Iris pigment epithelial cell (primary cell): Measurements from ENCODE around the gene PADI2.
"Not testable (repeated sequence)": the region's sequence is repeated elsewhere in the genome, so short reads cannot be mapped to it uniquely, and the experiment has no call there.

Experiments used
- DNase-seq: peaks from one replicate; pipeline ENCODE4 v3.0.0-alpha.2; 2011; ENCODE audit warnings: low read depth

PADI2 gene

DNA sequence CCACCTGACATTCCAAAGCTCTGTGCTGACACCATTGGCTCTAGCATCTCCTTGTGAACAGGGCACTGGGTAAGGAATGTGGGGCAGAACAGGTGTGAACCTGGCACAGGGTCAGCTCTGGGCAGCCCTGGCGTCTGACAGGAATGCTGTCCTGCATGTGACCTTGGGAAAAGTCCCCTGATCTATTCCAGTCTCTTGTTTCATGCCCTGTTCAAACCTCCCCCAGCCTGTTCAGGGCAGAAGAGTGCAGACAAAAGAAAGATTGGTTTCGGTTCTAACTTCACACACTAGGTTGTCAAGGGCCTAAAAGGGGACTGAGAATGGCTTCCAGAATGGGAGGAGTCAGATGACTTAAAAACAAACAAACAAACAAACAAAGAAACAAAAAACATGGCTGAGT lies 37.8 kb downstream of the PADI2 start:
- DNase-seq = no peak

- no peak for DNase-seq
These were observed 38.4 kb downstream of the PADI2 start for GRCh38 chr1:17080880-17081279.

DNA sequence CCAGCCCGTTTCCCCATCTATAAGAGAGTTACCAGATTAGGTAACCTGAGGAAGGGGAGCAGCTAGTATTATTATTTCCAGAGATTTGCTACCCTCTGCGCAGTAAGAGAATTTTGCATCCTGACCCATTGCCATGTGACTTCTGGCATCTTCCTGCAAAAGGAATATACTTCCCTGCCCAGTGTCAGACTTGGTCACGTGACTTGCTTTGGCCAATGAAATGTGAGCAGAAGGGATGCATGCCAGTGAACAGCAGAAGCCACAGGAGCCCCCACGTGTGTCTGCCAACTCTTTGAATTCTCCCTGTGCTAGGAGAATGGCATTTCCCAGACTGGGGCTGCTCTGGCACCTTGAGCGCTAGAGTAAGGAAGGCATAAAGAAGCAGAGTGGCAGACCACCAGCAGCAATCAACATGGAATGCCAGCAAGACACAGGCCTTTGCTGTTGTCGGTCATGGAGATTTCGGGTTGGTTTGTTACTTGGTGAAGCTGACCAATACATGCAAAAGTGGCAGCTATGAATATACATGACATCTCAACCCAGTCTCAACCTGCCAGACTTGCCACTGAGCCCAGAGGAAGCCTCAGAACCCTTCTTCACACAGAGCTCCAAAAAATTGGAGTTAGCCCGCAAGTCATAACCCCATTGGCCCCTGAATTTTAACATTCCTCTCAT lies 39.0 kb downstream of the PADI2 start:
- no peak for DNase-seq

- no peak for DNase-seq
These were observed 40.0 kb downstream of the PADI2 start for GRCh38 chr1:17078991-17079868.

DNA sequence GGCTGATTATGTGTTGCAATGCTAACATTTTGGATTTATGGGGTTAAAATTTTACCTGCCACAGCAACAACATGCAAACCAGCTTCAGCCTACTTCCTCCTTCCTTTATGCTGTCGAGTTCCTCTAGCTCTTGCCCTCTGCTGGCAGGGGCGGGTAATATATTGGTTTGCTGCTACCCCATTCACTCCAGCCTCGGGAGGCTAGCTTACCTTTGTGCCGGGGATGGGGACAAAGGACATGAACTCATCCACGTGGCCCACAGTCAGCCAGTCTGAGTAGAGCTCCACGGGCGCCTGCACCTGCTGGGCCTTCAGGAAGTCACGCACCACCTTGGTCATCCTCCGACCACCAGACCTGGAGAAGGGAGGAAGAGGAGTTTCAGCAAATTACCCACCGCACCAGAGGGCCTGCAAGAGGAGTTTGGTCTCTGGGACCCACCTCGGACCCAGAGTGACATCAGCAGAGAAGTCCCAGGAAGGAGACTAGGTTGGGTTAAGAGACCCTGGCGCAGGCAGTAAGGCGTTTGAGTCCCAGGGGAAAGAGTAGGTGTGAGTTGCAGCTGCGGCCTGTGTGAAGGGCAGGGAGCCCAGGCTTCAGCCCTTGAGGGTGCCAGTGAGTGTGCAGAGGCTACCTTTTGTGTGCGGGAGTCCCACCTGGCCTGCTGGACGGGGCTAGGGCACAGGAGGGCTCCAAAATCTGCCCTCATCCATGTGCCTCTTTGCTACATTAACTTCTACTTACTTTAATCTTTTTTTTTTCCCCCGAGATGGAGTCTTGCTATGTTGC lies 43.6 kb downstream of the PADI2 start:
- no peak for DNase-seq

GRCh38 chr1:17071794-17072193 lies 47.5 kb downstream of the PADI2 start:
- no peak for DNase-seq

DNA sequence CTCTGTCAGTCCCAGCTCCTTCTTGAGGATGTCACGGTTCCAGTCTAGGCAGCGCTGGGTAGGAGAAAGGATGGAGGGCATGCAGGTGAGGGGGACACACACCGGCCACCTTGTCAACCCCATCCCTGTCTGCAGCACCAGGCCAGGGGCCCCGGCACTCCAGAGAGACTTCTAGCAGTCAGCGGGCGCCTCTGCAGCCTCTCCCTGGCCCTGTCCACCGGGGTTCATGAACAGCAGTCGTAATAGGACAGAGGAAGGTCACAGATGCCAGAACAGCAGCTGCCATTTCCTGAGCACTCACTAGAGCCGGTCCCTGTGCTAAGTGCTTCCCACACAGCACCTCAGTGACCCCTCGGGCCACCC lies 49.1 kb downstream of the PADI2 start:
- no peak for DNase-seq

GRCh38 chr1:17069452-17070162 lies 49.6 kb downstream of the PADI2 start:
- no peak for DNase-seq

- DNase-seq = no peak
These were observed 50.5 kb downstream of the PADI2 start for GRCh38 chr1:17068789-17069188.

DNA sequence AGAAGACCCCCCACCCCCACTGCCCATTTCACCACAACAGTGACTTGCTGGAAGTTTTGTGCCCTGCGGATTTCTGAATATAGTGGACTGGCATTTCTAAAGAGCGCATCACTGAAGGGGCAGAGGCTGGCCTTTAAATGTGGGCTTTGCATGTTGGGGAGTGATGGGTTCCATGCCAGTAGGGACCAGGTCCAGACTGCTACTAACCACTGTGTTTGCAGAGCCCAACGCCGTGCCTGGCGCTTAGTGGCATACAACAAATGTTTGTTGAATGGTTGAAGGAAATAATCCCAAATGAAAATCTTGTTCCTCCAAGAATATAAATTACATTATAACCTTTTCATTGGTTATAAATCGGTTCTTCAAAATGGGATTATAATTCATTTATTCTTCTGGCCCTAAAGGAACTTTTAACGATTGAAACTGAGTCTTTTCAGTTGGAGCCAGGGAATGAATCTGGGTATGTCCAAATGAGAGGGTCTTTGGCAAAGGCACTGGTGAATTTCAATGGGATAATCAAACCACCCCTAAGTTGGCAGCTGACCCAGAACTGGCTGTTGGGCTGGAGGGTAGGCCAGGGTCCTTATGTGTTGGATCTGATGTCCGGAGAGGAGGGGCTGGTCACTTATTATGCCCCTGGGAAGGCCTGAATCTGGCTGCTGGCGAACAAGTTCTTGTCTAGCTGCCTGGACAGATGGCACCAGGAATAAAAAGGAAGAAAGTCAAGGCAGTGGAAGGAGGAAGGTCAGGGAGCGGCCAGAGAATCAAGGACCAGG lies 51.6 kb downstream of the PADI2 start:
- DNase-seq = no peak

- no peak for DNase-seq
These were observed 52.2 kb downstream of the PADI2 start for GRCh38 chr1:17067069-17067426.

DNA sequence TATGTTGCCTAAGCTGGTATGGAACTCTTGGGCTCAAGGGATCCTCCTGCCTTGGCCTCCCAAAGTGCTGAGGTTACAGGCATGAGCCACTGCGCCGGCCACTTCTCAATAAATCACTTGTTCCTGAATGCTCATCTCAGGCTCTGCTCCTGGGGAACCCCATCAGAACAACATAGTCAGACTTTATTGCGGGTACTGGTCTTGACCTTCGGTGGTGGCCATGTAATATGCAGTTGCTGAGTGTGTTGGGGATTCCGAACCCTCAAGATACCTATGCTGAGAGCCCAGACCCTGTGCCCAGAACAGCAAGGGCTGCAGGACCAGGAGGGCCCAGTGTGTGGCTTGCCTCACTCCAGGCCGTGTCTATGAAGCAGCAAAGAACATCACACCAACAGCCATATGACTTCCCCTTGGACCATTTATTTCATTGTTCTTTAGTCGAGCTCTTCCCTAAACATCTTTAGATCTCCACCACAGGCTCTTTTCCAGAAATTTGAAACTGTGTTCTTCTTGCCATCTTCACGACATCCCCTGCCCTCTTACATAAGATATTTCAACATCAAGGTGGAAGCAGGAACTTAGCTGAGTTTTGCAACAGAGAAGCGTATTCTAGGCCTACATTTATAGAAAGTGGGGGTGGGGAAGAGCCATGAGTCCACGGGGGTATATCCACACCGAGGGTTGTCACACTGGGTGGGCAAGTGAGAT lies 52.7 kb downstream of the PADI2 start:
- no peak for DNase-seq

GRCh38 chr1:17065666-17066065 lies 53.6 kb downstream of the PADI2 start:
- no peak for DNase-seq

DNA sequence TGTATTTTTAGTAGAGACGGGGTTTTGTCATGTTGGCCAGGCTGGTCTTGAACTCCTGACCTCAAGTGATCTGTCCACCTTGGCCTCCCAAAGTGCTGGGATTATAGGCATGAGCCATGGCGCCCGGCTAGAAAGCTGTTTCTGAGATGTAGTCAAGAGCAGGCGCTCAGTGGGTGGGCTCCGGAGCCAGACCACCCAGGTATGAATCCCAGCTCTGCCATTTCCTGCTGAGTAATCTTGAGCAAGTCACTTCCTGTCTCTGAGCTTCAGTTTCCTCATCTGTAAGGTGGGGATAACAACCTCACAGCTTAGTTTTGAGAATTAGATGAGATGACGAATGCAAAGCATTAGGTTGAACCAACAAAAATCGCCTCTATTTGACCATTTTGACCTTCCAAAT lies 56.5 kb downstream of the PADI2 start:
- DNase-seq = not testable (repeated sequence)

DNA sequence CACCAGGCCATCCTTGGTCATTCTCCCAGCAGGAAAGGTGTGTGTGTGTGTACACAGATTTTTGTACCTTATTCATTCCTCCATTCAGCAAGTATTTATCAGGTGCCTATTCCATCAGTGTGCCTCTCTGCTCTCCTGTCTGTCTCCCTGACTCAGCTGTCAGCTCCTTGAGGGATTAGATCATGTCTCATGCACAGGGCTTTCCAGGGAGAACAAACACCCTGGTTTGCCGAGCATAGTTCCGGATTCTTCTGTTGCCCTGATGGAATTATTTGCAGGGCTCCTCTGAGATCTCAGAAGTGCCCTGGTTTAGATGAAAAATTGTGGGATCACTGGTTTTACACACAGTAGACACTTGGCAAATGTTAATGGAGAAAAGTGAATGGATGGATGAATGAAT lies 57.4 kb downstream of the PADI2 start:
- DNase-seq = no peak

DNA sequence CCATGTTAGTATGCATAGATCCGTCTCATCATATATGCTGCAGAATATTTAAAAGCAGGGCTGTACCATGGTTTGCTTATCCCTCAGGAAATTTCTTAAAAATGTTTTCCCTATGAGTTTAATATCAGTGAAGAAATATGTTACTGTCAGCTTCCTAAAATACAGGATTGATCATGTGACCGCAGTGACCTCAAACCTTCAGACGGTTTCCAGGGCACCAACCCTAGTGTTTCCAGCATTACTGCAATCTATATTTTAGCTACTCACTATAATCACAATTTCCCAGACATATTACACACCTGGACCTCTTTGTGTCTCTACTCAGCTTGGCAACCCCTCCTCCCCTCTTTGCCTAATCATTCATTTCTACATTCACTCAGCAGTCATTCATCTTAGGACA lies 57.8 kb downstream of the PADI2 start:
- no peak for DNase-seq

DNA sequence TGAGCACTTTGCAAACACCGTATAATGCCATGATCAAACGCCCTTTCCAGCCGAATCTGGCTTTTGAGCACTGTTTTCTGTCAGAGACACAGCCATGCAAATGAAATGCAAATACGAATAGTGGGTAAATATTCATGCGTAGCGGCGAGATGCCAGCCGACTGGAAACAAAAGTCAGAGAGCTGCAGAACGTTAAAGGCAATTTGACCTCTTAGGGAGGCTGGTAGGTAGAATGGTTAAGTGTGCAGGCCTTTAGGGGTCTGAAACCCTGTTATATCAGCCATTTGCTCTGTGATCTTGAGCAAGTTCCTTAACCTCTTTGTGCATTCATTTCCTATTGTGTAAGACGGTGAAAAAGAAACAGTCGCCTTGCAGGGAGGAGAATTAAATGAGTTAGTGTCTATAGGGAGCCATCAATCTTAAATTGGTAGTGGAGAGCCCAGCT lies 58.9 kb downstream of the PADI2 start:
- DNase-seq = peak; percentile 20

DNA sequence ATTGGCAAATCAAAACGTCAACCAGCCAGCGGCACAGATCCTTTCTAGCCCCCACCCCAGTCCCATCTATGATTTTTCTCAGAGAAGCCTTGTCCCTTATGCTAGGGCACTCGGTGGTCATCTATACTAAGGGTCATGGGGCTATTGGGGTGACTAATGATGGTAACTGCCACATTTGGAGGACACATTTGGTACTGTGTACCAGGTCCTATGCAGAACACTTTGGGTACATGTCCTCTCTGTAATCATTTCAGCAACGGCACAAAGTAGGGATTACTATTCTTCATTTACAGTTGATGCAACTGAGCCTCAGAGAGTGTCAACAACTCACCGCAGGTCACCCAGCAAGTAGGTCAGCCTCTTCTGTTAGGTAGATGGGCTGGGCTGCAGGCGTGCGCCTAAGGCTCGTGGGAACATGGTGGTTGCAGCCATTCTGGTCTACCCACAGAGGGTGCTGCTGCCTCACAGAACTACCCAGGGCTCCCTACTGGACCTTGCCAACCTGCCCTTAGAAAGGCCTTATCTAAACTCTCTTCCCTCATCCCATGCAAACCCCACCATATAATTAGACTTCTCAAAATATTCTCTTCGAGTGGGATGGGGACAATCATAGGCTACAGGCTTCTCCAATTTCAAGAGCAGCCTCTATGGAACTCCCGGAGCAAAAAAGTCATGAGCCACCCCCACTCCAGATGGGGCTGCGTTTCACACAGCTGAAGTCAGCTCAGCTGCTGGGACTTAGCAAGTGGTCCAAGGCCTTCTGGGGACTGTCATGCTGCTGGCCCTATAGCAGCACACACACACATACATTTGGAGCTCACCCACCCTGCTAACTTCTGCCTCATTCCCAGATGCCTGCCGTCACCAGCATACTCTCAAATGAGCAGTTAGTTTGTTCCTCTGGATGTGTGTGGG lies 59.6 kb downstream of the PADI2 start:
- DNase-seq = peak; percentile 76

DNA sequence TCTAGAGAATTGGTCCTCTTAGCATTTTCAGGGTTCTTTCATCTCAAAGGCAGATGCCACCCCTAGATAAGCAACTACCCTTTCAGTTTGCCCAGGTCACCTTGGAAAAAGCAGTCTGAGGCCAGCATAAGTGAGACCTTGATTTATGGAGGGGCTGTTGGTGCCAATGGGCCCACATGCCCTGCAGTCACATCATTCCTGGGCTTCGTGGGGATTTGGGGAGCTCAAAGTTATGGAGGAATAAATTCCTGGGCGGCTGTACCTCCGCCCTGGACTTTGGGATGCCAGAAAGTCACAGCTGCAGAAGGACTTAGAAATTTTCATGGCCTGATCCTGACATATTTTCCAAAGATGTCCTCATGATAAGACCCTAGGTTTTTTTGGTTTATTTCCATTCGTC lies 62.7 kb downstream of the PADI2 start:
- DNase-seq = no peak

GRCh38 chr1:17055801-17056200 lies 63.5 kb downstream of the PADI2 start:
- no peak for DNase-seq
